Upper lobe of right lung (tissue), 1 donor: ENCODE data around the gene TMCC3. TPM values are rescaled to one million over a fixed set of nuclear protein-coding genes. Genes with fewer than 3 reads are reported as not detected.

ENCODE experiments used
- ATAC-seq: fragments of 200-7000 bp; cut with Tn5 transposase; one replicate; pipeline ENCODE4 v1.9.1; 2020; ENCODE audit warnings: mild to moderate bottlenecking, moderate library complexity
- DNase-seq: peaks from one replicate; pipeline ENCODE4 v3.0.0-alpha.2; 2020
- H3K27ac ChIP-seq: fragments of 200-600 bp; one replicate; pipeline ENCODE4 v1.8.0; 2022
- H3K27me3 ChIP-seq: fragments of 200-600 bp; one replicate; pipeline ENCODE4 v1.8.0; 2022; ENCODE audit warnings: mild to moderate bottlenecking
- H3K36me3 ChIP-seq: fragments of 200-600 bp; one replicate; pipeline ENCODE4 v1.8.0; 2022
- H3K4me1 ChIP-seq: fragments of 200-600 bp; one replicate; pipeline ENCODE4 v1.8.0; 2022
- H3K4me3 ChIP-seq: fragments of 200-600 bp; one replicate; pipeline ENCODE4 v1.8.0; 2022; ENCODE audit warnings: mild to moderate bottlenecking
- H3K9me3 ChIP-seq: fragments of 200-600 bp; one replicate; pipeline ENCODE4 v1.8.0; 2022
- CTCF ChIP-seq: fragments of 200-600 bp; IDR thresholded peaks from one replicate; pipeline ENCODE4 v1.8.0; 2022; ENCODE audit warnings: antibody characterized with exemption
- intact Hi-C: fragments of 100-400 bp; cut with DNase I; formaldehyde crosslinking; loops from one replicate; pipeline ENCODE4 v1.11.0; 2022
- total RNA-seq: library from RNA; stranded (reverse); fragmentation: NEBNext Ultra II Directional; extraction: Animal tissue kit (Norgen Biotek cat#: 25700); gene quantifications from one replicate; pipeline ENCODE4 v1.2.1, GENCODE V29; 2021
- donor health status: DM: no; HTN: yes; CAD: no; lungs with severe emphysema.

TMCC3 gene
- total RNA-seq, 1 donor from 2014 or later, result 11.3 TPM

GRCh38 chr12:94684416-94685142 is 34.2 kb upstream of the TMCC3 start:
- intact Hi-C loops, result no loop called here

GRCh38 chr12:94679554-94680195 is 29.3 kb upstream of the TMCC3 start:
- H3K4me3 ChIP-seq, result no peak overlapping the region
- no peaks in the 10 kb centered on the region for H3K9me3 ChIP-seq
- DNase-seq (no peak), ATAC-seq (no peak)
- intact Hi-C loops, result no loop called here
- no peak for TF ChIP-seq CTCF
- H3K4me1 ChIP-seq, result peaks cover 18% of the 10 kb centered on the region
- no peak overlapping the region for H3K27ac ChIP-seq
- no peaks in the 10 kb centered on the region for H3K27me3 ChIP-seq
- H3K36me3 ChIP-seq, result no peaks in the 10 kb centered on the region

More at GRCh38 chr12:94684416-94685142, 34.2 kb upstream of the TMCC3 start:
- H3K9me3 ChIP-seq, result no peaks in the 10 kb centered on the region
- no peaks in the 10 kb centered on the region for H3K36me3 ChIP-seq
- H3K4me3 ChIP-seq, result no peak overlapping the region
- no peak for TF ChIP-seq CTCF
- no peak for DNase-seq
- no peaks in the 10 kb centered on the region for H3K4me1 ChIP-seq
- no peaks in the 10 kb centered on the region for H3K27me3 ChIP-seq
- ATAC-seq, result no peak
- H3K27ac ChIP-seq, result no peak overlapping the region

GRCh38 chr12:94678849-94679248 is 28.5 kb upstream of the TMCC3 start:
- no peak overlapping the region for H3K27ac ChIP-seq
- H3K9me3 ChIP-seq, result no peaks in the 10 kb centered on the region
- TF ChIP-seq CTCF, result no peak
- intact Hi-C loops, result no loop called here
- DNase-seq, result no peak
- H3K4me1 ChIP-seq, result peaks cover 26% of the 10 kb centered on the region
- H3K4me3 ChIP-seq, result no peak overlapping the region
- no peaks in the 10 kb centered on the region for H3K36me3 ChIP-seq
- H3K27me3 ChIP-seq, result no peaks in the 10 kb centered on the region
- ATAC-seq, result no peak

GRCh38 chr12:94678379-94678778 is 28.0 kb upstream of the TMCC3 start:
- intact Hi-C loops, result no loop called here
- H3K9me3 ChIP-seq, result no peaks in the 10 kb centered on the region
- no peaks in the 10 kb centered on the region for H3K36me3 ChIP-seq
- H3K4me1 ChIP-seq, result peaks cover 29% of the 10 kb centered on the region
- H3K4me3 ChIP-seq, result no peak overlapping the region
- TF ChIP-seq CTCF, result no peak
- H3K27ac ChIP-seq, result peak overlapping the region; percentile 51
- H3K27me3 ChIP-seq, result no peaks in the 10 kb centered on the region
- DNase-seq (no peak), ATAC-seq (no peak)

DNA sequence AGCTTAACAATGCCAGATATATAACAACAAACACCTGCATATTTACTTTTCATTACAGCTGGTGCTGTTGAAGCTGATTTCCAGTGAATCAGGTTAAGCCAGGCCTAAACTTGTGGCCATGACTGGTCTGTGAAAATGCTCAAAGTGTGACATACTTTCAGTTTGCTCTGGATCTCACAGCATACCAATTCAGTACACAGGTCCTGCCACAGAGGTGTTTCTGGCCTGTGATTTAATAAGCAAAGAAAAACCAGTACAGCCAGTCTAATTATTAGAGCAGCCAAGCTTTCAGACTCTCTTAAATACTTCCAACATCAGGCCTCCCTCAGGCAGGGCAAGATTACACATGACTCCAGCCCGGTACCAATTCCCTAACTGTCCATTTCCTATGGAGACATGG is 27.4 kb upstream of the TMCC3 start:
- Histone ChIP-seq H3K27me3 (no peaks in the 10 kb centered on the region), H3K36me3 (no peaks in the 10 kb centered on the region), H3K27ac (peak overlapping the region; percentile 51), H3K4me3 (no peak overlapping the region), H3K9me3 (no peaks in the 10 kb centered on the region), H3K4me1 (peaks cover 29% of the 10 kb centered on the region)
- DNase-seq (no peak), ATAC-seq (no peak)
- TF ChIP-seq CTCF, result no peak
- intact Hi-C loops, result no loop called here
